Fibroblast of lung (primary cell): ENCODE data around the gene UTS2B. TPM values are rescaled to one million over a fixed set of nuclear protein-coding genes. Genes with fewer than 3 reads are reported as not detected.
A peak's percentile ranks its signal among the peaks of the same experiment; 100 is the strongest.

Experiments used
- DNase-seq, 2 donors: peaks; one replicate each; pipeline versions ENCODE4 v3.0.0 to v3.0.0-alpha.2; 2010; ENCODE audit warnings: low read depth in 2 of 2
- H2AFZ ChIP-seq: 2 replicates; pipeline ENCODE4 v1.5.1; 2012; ENCODE audit warnings: low read length, control low read depth, inconsistent platforms
- H3K27ac ChIP-seq: 2 replicates; pipeline ENCODE4 v1.5.1; 2011; ENCODE audit warnings: low read length, control low read depth; ENCODE audit not compliant: insufficient read depth
- H3K27me3 ChIP-seq: 2 replicates; pipeline ENCODE4 v1.5.1; 2011; ENCODE audit warnings: mild to moderate bottlenecking, low read length; ENCODE audit not compliant: control insufficient read depth, insufficient read depth
- H3K36me3 ChIP-seq: 2 replicates; pipeline ENCODE4 v1.5.1; 2011; ENCODE audit warnings: low read length; ENCODE audit not compliant: control insufficient read depth, insufficient read depth
- H3K4me1 ChIP-seq: 2 replicates; pipeline ENCODE4 v1.5.1; 2011; ENCODE audit warnings: low read length; ENCODE audit not compliant: control insufficient read depth, insufficient read depth; ENCODE audit errors: extremely low read depth
- H3K4me2 ChIP-seq: 2 replicates; pipeline ENCODE4 v1.5.1; 2011; ENCODE audit warnings: low read length, control low read depth; ENCODE audit not compliant: insufficient read depth; ENCODE audit errors: extremely low read depth
- H3K4me3 ChIP-seq, 4 experiments: fragments of 200-600 bp in 1 of 4; sonication (generic) in 1 of 4; replicated peaks in 1 of 4; 2 replicates each; pipeline ENCODE4 v1.5.1; 2011 to 2016; ENCODE audit warnings: low read length in 4 of 4, low read depth in 3 of 4, mild to moderate bottlenecking in 3 of 4, control low read depth in 2 of 4, inconsistent platforms in 1 of 4, mixed read lengths in 1 of 4; ENCODE audit not compliant: insufficient read depth in 1 of 4; ENCODE audit errors: control extremely low read depth in 1 of 4
- H3K79me2 ChIP-seq: 2 replicates; pipeline ENCODE4 v1.5.1; 2012; ENCODE audit warnings: mild to moderate bottlenecking, low read length, inconsistent platforms; ENCODE audit not compliant: control insufficient read depth, insufficient read depth
- H3K9ac ChIP-seq: 2 replicates; pipeline ENCODE4 v1.5.1; 2011; ENCODE audit warnings: mild to moderate bottlenecking, low read length, control low read depth; ENCODE audit not compliant: insufficient read depth
- H3K9me3 ChIP-seq: 2 replicates; pipeline ENCODE4 v1.5.1; 2012; ENCODE audit warnings: low read depth, low read length; ENCODE audit not compliant: control insufficient read depth, insufficient read depth
- H4K20me1 ChIP-seq: 2 replicates; pipeline ENCODE4 v1.5.1; 2011; ENCODE audit warnings: low read length; ENCODE audit not compliant: control insufficient read depth, insufficient read depth; ENCODE audit errors: extremely low read depth
- CTCF ChIP-seq, 2 donors: IDR thresholded peaks in 1 of 2; conservative IDR thresholded peaks in 1 of 2; 1 replicate in 1 of 2; 2 replicates in 1 of 2; pipeline ENCODE4 v1.5.1; 2011 to 2012; ENCODE audit warnings: low read length in 2 of 2, control low read depth in 1 of 2, inconsistent platforms in 1 of 2, low read depth in 1 of 2, mild to moderate bottlenecking in 1 of 2
- EZH2 ChIP-seq: IDR thresholded peaks from 2 replicates; pipeline ENCODE4 v1.5.1; 2012; ENCODE audit warnings: low read length, control low read depth, mild to moderate bottlenecking; ENCODE audit errors: missing control alignments
- polyA plus RNA-seq, 2 donors: library from polyadenylated mRNA; depleted of rRNA in 1 of 2; stranded (reverse) in 1 of 2; unstranded in 1 of 2; fragments of >200 nt; gene quantifications; 2 replicates each; pipeline ENCODE4 v1.2.1, GENCODE V29; 2011 to 2012; ENCODE audit warnings: missing spikeins in 1 of 2
- total RNA-seq: library from RNA; depleted of rRNA; stranded (reverse); fragments of >200 nt; gene quantifications from 2 replicates; pipeline ENCODE4 v1.2.1, GENCODE V29; 2014

The UTS2B gene
- total and polyA plus RNA-seq, 2 donors (not counting 1 experiment from before 2014, with no cell fraction given), result 0.99 to 1.3 TPM

- Histone ChIP-seq H3K4me3 (no peak overlapping the region), H4K20me1 (no peaks in the 10 kb centered on the region), H3K36me3 (no peaks in the 10 kb centered on the region), H2AFZ (no peak overlapping the region), H3K79me2 (no peaks in the 10 kb centered on the region), H3K4me1 (peaks cover 10% of the 10 kb centered on the region), H3K27me3 (no peaks in the 10 kb centered on the region), H3K9me3 (no peaks in the 10 kb centered on the region), H3K9ac (no peak overlapping the region), H3K27ac (no peak overlapping the region), H3K4me2 (no peak overlapping the region)
- no peak for TF ChIP-seq CTCF (conservative IDR thresholded peaks at IDR 0.05 in 1 of 2, IDR thresholded peaks at IDR 0.05 in 1 of 2; ENCODE audit: low read depth in 1 of 2, low read length in 2 of 2)
- TF ChIP-seq EZH2, result no peak
- DNase-seq, result no peak
These were observed 89.8 kb downstream of the UTS2B start for GRCh38 chr3:191240486-191240885.

GRCh38 chr3:191239407-191240031 lies 90.8 kb downstream of the UTS2B start:
- Histone ChIP-seq H3K79me2 (no peaks in the 10 kb centered on the region), H3K4me2 (no peak overlapping the region), H3K36me3 (no peaks in the 10 kb centered on the region), H3K9me3 (no peaks in the 10 kb centered on the region), H3K9ac (no peak overlapping the region), H4K20me1 (no peaks in the 10 kb centered on the region), H3K4me3 (no peak overlapping the region), H3K27ac (no peak overlapping the region), H3K27me3 (no peaks in the 10 kb centered on the region), H2AFZ (no peak overlapping the region), H3K4me1 (peaks cover 14% of the 10 kb centered on the region)
- DNase-seq, result peak in 1 of 2 donors; percentile 12
- TF ChIP-seq EZH2 (no peak), CTCF (conservative IDR thresholded peaks at IDR 0.05 in 1 of 2, IDR thresholded peaks at IDR 0.05 in 1 of 2; ENCODE audit: low read depth in 1 of 2, low read length in 2 of 2) (no peak)

- no peaks in the 10 kb centered on the region for H3K27me3 ChIP-seq
- peak overlapping the region; percentile 39 for H3K27ac ChIP-seq
- no peak overlapping the region for H3K9ac ChIP-seq
- H2AFZ ChIP-seq, result peak overlapping the region; percentile 65
- H3K9me3 ChIP-seq, result no peaks in the 10 kb centered on the region
- no peak overlapping the region for H3K4me3 ChIP-seq
- H4K20me1 ChIP-seq, result no peaks in the 10 kb centered on the region
- H3K36me3 ChIP-seq, result no peaks in the 10 kb centered on the region
- no peak overlapping the region for H3K4me2 ChIP-seq
- H3K4me1 ChIP-seq, result peaks cover 14% of the 10 kb centered on the region
- no peaks in the 10 kb centered on the region for H3K79me2 ChIP-seq
- DNase-seq, result peak; percentile 62 to 64
- TF ChIP-seq EZH2, result no peak
- no peak for TF ChIP-seq CTCF (conservative IDR thresholded peaks at IDR 0.05 in 1 of 2, IDR thresholded peaks at IDR 0.05 in 1 of 2; ENCODE audit: low read depth in 1 of 2, low read length in 2 of 2)
These were observed 92.0 kb downstream of the UTS2B start for GRCh38 chr3:191238321-191238817.
